HG03025 (cell line): ENCODE results near the gene TMTC4.
"Not testable (repeated sequence)": the region's sequence is repeated elsewhere in the genome, so short reads cannot be mapped to it uniquely, and the experiment has no call there.

Experiments
- ATAC-seq: cut with Tn5 transposase; IDR thresholded peaks from one replicate; pipeline ENCODE4 v1.9.1; 2021; ENCODE audit warnings: mild to moderate bottlenecking, moderate library complexity; ENCODE audit not compliant: unreplicated experiment, low FRiP score

TMTC4 gene

DNA sequence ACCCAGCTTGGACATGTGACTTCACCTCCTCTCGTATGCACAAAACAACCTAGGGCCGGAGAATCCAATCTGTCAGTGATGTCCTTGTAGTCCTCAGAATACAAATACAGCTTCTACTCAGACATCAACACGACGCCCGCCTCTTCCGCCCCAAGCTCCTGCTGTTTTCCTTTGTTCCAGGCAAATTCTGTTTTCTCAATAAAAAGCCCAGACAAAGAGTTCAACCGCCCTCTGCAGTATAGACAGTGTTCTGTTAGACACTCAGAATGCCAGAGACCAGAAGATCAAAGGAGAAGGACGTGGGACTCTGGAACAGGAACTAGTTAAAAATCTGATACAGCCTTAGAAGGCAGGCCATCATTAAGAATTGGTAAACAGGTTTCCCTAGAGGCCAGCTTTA is 44.0 kb downstream of the TMTC4 start:
- ATAC-seq = no peak

DNA sequence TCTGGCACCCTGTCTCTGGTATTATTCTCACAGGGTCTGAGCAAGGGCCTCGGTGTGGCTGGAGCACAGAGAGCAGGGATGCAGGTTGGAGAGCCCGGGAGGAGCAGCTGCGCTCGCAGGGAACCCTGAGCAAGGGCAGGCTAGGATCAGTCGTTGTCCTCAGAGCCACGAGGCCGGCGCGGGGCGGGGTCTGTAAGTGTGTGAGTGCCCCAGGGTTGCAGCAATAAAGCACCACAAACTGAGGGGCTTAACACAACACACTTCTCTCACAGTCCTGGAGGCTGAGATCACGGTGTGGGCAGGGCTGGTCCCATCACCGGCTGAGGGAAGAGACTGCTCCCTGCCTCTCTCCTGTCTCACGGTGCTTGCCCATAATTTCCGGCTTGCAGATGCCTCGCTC is 47.5 kb downstream of the TMTC4 start:
- no peak for ATAC-seq

- ATAC-seq = no peak
These were observed 49.1 kb downstream of the TMTC4 start for GRCh38 chr13:100625447-100625846.

- ATAC-seq = no peak
These were observed 53.8 kb downstream of the TMTC4 start for GRCh38 chr13:100620792-100621191.

- ATAC-seq = no peak
These were observed 54.7 kb downstream of the TMTC4 start for GRCh38 chr13:100619940-100620339.

DNA sequence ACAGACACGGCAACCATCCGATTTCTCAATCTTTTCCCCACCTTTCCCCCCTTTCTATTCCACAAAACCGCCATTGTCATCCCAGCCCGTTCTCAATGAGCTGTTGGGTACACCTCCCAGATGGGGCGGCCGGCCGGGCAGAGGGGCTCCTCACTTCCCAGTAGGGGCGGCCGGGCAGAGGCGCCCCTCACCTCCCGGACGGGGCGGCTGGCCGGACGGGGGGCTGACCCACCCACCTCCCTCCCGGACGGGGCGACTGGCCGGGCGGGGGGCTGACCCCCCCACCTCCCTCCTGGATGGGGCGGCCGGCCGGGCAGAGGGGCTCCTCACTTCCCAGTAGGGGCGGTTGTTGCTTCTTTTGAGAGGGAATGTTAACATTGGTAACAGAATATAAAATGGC is 55.7 kb downstream of the TMTC4 start:
- not testable (repeated sequence) for ATAC-seq

DNA sequence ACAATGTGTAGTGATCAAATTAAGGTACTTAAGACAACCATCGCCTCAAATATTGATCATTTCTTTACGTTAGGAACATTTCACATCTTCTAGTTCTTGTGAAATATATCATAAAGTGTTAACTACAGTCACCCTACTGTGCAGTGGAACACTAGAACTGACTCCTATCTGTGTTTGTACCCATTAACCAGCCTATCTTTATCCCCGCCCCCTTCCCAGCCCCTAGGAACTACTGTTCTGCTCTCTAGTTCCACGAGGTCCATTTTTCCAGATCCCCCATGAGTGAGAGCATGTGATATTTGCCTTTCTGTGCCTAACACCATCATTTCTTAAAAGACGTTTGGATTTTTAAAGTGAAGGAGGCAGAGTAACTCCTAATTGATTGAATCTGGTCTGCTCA is 61.6 kb downstream of the TMTC4 start:
- ATAC-seq = no peak

- no peak for ATAC-seq
These were observed 62.7 kb downstream of the TMTC4 start for GRCh38 chr13:100611678-100612492.

DNA sequence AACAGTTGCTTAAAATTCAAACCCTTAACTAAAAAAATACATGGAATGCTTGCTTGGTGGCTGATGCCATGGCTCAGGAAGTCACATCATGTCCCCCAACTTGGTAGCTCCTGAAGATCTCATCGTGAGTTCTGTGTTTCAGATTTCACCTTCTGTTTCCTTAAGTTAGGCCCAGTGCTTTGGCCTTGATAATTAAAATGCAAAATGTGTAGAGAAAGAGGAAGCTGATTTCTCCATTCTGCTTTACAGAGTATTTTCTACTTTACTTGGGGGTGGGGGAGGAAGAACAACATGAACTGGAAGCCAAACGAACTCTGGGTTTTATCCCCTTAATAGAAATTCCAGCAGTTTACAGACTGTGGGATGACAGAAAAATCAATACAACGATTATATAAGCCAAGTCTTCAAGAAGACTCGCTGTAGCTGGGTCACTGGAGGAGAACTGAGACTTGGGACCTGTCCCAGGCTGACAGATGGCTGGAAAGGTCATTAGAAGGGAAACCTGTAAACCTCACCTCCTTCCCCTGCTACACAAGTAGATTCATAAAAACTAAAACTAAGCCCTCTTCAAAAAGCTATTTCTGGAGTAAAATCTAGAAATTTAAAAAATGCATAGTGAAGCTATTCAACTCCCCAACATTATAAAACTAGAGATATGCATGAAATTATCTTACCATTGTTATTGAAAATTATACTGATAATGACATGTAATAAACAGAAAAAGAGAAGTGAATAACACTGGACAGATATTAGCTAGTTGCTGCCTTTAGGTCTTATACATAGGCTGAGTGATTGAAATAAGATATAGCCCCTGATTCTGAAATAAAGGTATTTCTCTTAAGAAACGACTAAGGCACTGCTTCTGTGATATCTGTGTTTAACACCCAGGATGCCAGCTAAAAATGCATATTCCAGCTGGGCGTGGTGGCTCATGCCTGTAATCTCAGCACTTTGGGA is 63.9 kb downstream of the TMTC4 start:
- ATAC-seq = peak; percentile 46

GRCh38 chr13:100608906-100609305 is 65.7 kb downstream of the TMTC4 start:
- ATAC-seq = peak; percentile 62

DNA sequence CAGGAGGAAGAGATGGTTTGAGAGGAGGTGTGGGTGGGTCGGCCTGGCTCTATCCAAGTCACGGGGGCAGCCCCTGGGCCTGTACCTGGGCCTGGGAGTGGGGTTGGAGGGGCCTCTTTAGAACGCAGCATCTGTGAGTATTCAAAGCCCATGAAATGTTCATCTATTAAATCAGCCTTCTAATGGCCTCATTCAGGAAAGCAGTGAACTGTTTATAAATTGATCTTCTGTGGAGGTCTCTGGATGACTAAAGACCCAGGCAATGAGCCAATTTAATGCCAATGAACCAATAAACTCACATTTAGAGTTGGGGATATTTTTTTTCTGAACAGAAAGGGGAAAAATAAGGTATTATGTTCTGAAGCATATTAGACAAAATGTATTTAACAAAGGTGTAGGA is 66.1 kb downstream of the TMTC4 start:
- no peak for ATAC-seq

DNA sequence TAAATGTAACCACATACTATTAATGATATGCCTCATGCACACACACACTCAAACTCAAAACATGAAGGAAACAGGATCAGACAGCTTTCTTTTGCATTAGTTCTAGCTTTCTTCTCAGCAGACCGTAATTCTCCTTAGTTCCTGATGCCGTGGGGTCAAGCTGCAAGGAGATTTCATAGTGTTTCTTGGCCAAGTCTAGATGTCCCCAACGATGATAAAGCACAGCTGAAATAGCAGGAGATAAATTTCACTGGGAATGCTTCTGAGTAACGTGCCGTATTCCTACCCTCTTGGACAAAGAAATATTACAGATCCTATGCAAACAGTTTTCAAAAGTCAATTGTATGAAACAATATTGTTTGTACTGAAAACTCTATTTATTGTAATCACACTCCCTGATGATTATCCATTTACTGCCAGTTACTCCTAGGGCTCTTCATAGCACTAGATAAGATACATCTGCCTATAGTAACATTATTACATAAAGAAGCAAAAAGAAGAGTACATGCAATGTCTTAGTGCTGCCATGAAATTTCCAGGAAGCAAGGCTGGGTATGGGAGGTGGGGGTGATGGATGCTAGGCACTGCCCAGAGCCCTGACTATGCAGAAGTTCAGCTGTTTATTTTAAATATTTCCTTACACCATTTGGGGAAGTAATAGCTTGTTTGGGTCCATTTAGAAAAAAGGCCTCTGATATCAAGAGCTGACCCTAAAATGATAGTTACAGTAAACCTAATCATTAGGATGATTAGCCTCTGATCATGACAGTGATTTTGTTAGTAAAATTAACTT is 69.5 kb downstream of the TMTC4 start:
- no peak for ATAC-seq

DNA sequence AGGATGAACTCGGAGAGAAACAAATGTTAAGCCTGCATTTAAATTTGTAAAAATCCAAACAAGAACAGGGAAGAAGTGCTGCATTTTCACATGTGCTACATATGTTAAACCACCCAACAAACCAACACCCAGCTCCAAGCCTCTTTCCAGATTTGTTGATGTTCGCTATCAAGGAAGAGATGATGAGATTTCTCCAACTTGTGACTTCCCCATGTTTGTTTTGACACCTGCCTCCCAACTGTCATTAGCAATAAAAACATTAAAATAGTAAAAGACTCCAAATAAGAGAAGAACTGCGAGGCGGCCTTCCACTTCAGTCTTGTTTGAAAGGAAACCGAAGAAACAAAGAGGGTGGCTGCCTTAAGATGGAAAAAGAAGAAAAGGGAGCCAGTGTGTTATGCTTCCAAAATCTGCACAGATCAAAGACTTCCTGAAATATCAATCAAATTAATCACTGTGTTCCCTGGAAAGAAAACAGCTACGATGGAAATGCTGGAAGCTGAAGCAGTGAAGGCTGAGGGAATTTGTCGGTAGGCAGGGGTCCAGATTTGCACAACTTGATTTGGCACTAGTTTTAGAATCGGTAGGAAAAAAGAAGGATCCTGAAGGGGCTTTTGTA is 72.0 kb downstream of the TMTC4 start:
- no peak for ATAC-seq

DNA sequence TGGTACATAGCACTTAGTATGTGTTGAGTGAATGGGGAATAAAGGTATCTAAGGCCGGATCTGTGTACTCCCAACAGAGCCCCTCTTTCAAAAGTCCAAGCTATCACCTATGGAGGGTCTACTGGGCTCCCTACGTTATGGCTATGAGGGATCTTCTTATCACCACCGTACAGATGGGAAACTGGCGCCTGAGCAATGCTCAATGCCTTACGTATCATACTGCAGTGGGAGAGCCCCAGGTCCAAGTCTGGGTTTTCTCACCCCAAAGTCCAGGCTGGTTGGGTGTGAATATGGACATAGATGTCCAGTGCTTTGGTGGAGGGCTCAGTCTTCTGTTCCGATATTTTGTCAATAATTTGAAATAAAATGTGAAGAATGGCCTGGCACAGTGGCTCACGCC is 72.9 kb downstream of the TMTC4 start:
- no peak for ATAC-seq

DNA sequence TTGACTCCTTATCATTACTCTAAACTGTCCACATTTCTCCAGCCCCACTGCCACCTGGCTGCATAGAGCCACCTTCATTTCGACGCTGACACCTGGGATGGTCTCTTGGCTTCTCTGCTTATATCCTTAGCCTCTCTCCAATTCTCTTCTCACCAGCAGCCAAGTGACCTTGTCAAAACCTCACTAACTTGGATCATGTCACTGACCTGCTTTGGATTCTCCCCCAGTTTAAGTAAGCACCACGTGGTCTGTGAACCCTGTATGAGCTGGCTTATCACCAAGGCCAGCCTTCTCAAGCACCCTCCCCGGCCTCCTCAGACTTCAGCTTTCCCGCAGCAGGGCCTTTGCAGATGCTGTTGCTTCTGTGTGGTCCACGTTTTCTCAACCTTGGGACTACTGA is 73.7 kb downstream of the TMTC4 start:
- ATAC-seq = no peak

DNA sequence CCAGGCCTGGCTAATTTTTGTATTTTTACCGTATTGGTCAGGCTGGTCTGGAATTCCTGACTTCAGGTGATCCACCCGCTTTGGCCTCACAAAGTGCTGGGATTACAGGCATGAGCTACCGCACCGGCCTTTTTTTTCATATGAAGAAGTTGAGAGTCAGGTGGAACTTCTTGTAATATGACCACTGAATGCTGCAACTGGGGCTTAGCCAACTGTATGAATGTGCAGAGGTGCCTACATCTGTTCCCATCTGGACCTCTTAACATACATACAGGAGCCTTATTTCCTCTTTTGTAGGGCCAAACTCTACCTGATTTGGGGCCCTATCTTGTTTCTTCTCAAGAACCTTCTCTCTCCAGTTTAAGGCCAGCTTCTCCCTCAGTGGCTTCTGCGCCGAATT is 74.1 kb downstream of the TMTC4 start:
- ATAC-seq = no peak

- ATAC-seq = no peak
These were observed 77.3 kb downstream of the TMTC4 start for GRCh38 chr13:100597253-100597652.

DNA sequence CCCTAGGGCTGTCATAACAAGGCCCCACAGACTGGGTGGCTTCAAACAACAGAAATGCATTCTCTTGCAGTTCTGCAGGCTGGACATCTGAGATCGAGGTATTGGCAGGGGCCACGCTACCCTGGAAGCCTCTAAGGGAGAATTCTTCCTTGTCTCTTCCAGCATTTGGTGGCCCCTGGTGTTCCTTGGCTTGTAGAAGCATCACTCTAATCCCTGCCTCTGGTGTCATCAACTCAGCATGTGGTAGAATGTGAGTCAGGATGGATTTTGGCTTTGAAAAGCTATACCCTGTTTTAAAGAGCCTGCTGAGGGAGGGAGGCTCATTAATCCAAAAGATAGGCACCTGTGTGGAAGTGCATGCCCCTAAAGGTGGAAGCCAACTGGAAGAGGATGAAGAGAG is 78.1 kb downstream of the TMTC4 start:
- ATAC-seq = no peak

- no peak for ATAC-seq
These were observed 79.9 kb downstream of the TMTC4 start for GRCh38 chr13:100594731-100595130.

- no peak for ATAC-seq
These were observed 80.3 kb downstream of the TMTC4 start for GRCh38 chr13:100594255-100594654.
